Activated B cell treated with CpG ODN at 0.5 μM for 24 hours (primary cell): ENCODE data around the gene PREX1. TPM values are rescaled to one million over a fixed set of nuclear protein-coding genes. Genes with fewer than 3 reads are reported as not detected.

Source experiments
- ATAC-seq: fragments of 200-7000 bp; cut with Tn5 transposase; one replicate; pipeline ENCODE4 v1.10.0; 2021; ENCODE audit warnings: low read depth, mild to moderate bottlenecking, moderate library complexity
- CTCF ChIA-PET: fragments of 350-600 bp; sonication (Branson Sonifier 250); formaldehyde crosslinking; loops from one replicate; lab custom pipeline; 2021; ENCODE audit warnings: antibody characterized with exemption; lab: Charles Lee
- POLR2A ChIA-PET: fragments of 350-600 bp; sonication (Branson Sonifier 250); formaldehyde crosslinking; loops from one replicate; lab custom pipeline; 2021; ENCODE audit warnings: antibody characterized with exemption; lab: Charles Lee
- DNase-seq: peaks from one replicate; pipeline ENCODE4 v3.0.0; 2022
- H3K27ac Mint-ChIP-seq: one replicate; pipeline ENCODE4 v1.8.0; 2020; ENCODE audit warnings: mixed read lengths
- H3K27me3 Mint-ChIP-seq: one replicate; pipeline ENCODE4 v1.8.0; 2021; ENCODE audit warnings: mixed read lengths
- H3K36me3 Mint-ChIP-seq: one replicate; pipeline ENCODE4 v1.8.0; 2021; ENCODE audit warnings: low read depth, mixed read lengths
- H3K4me1 Mint-ChIP-seq: one replicate; pipeline ENCODE4 v1.8.0; 2021; ENCODE audit warnings: mixed read lengths
- H3K4me3 Mint-ChIP-seq: one replicate; pipeline ENCODE4 v1.8.0; 2020; ENCODE audit warnings: mild to moderate bottlenecking, mixed read lengths
- H3K9me3 Mint-ChIP-seq: one replicate; pipeline ENCODE4 v1.8.0; 2020; ENCODE audit warnings: mixed read lengths
- intact Hi-C: fragments of 100-400 bp; cut with micrococcal nuclease; formaldehyde crosslinking; loops from one replicate; pipeline ENCODE4 v1.15.1; 2024
- total RNA-seq: library from RNA; stranded (reverse); gene quantifications from 2 replicates; pipeline ENCODE4 v1.2.3, GENCODE V29; 2022
- TF ChIP-seq, protein P1 (sequence below): fragments of 200-600 bp; IDR thresholded peaks from one replicate; pipeline ENCODE4 v1.8.0; 2022; ENCODE audit warnings: antibody characterized with exemption, mild to moderate bottlenecking

Gene PREX1
- total RNA-seq, 1 donor from 2014 or later = 71.4 TPM

DNA sequence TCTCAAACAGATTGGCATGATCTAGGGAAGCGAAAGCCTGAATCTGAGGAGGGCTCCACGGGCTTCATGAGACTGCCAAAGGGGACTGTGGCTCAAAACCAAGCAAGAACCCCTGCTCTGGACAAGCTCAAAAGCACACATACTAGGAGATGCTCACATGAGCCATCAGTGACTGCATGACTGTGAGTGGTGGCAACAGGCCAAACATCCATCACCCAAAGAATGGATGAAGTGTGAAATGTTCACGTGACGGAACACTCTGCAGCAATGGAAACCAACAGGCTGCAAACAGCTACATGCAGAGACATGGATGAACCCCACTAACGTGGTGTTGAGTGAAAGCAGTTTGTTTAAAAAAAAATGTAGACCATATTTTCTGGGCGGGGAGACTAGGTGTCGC, 136.3 kb downstream of the PREX1 start:
- peaks cover 87% of the 10 kb centered on the region for H3K36me3 Mint-ChIP-seq
- no peak for DNase-seq
- H3K9me3 Mint-ChIP-seq = no peaks in the 10 kb centered on the region
- peaks cover 2% of the 10 kb centered on the region for H3K4me1 Mint-ChIP-seq
- TF ChIP-seq, protein P1, sequence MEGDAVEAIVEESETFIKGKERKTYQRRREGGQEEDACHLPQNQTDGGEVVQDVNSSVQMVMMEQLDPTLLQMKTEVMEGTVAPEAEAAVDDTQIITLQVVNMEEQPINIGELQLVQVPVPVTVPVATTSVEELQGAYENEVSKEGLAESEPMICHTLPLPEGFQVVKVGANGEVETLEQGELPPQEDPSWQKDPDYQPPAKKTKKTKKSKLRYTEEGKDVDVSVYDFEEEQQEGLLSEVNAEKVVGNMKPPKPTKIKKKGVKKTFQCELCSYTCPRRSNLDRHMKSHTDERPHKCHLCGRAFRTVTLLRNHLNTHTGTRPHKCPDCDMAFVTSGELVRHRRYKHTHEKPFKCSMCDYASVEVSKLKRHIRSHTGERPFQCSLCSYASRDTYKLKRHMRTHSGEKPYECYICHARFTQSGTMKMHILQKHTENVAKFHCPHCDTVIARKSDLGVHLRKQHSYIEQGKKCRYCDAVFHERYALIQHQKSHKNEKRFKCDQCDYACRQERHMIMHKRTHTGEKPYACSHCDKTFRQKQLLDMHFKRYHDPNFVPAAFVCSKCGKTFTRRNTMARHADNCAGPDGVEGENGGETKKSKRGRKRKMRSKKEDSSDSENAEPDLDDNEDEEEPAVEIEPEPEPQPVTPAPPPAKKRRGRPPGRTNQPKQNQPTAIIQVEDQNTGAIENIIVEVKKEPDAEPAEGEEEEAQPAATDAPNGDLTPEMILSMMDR = no peak
- ChIA-PET CTCF (no interaction called here), POLR2A (no interaction called here)
- no peaks in the 10 kb centered on the region for H3K27me3 Mint-ChIP-seq
- intact Hi-C loops = no loop called here
- no peak overlapping the region for H3K4me3 Mint-ChIP-seq
- ATAC-seq = no peak
- no peak overlapping the region for H3K27ac Mint-ChIP-seq

DNA sequence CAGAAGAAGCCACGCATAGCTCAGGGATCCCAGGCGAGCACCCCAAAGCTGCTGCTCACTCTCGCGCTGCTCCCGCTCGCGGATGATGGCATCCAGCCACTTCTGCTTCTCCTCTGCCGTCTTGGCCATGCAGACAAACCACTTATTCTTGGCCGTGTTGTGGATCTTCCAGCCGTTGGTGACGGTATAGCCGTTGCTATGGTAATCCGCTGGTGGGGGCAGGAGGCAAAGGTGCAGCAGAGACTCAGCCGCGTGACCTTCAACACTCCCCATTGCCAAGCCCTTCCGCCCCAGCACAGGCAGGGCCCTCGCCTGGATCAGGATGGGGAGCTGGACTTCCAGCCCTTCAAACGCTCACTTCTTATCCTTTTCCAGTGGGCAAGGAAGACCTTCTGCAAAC, 136.9 kb downstream of the PREX1 start:
- H3K27ac Mint-ChIP-seq = no peak overlapping the region

DNA sequence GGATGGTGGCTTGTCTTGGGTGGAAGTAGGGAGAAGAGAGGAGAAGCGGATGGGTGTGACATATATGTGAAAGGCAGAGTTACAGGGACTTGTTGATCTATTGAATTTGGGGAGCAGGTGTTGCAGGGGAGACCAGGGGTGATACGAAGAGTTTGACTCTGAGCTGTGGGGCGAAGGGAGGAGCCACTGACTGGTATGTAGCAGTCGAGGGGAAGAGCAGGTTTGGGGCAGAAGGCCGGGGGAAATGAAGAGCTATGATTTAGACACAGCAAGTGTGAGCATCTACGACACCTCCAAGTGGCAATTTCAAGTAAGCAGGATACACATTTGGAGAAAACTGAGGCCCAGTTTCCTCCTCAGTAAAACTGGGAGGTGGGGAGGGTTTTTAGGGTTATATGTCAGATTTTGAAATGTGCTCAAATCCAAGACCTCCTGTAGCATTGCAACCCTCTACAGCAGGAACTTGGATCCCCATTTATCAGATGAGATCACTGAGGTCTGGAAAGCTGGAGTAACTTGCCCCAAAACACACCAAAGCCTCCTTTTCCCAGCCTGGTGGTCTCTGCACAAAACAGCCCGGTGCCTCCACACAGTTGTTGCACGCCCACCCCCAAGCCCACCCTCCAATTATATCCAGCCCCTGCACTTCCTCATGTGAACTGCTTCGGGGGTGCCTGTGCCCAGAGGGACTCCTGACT, 137.8 kb downstream of the PREX1 start:
- Mint-ChIP-seq H3K9me3 (no peaks in the 10 kb centered on the region), H3K27ac (no peak overlapping the region), H3K36me3 (peaks cover 85% of the 10 kb centered on the region), H3K27me3 (no peaks in the 10 kb centered on the region), H3K4me1 (peaks cover 2% of the 10 kb centered on the region), H3K4me3 (no peak overlapping the region)
- CTCF ChIA-PET = no interaction called here
- ATAC-seq = no peak
- TF ChIP-seq, protein P1 = no peak
- no peak for DNase-seq
- intact Hi-C loops = loop anchor here (1.0 kb wide), 1 partner anchor 39 kb away; no protein-coding TSS in a partner anchor
- POLR2A ChIA-PET = no interaction called here

More for the DNA sequence above, 136.9 kb downstream of the PREX1 start:
- H3K9me3 Mint-ChIP-seq = no peaks in the 10 kb centered on the region
- TF ChIP-seq, protein P1 = no peak
- no peaks in the 10 kb centered on the region for H3K27me3 Mint-ChIP-seq
- POLR2A ChIA-PET = no interaction called here
- H3K4me3 Mint-ChIP-seq = no peak overlapping the region
- CTCF ChIA-PET = no interaction called here
- H3K4me1 Mint-ChIP-seq = peaks cover 2% of the 10 kb centered on the region
- intact Hi-C loops = no loop called here
- ATAC-seq = no peak
- H3K36me3 Mint-ChIP-seq = peaks cover 84% of the 10 kb centered on the region
- DNase-seq = no peak

DNA sequence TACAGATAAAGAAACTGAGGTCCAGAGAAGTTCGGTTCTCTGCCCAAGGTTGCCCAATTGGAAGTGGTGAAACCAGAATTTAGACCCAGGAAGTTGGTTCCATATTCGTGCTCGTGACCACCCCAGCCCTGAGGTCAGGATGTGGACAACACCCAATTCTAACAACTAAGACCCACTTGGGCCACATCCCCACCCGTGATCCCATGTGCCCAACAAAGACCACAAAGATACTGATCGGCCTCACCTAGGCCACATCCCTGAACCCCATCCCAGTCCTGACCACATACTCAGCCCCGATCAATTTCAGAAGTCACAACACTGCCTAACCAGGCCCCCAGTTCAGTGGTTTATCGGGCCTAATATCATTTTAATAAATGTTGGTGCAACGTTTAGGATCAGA, 138.4 kb downstream of the PREX1 start:
- DNase-seq = no peak
- no peaks in the 10 kb centered on the region for H3K27me3 Mint-ChIP-seq
- no peak for ATAC-seq
- H3K4me1 Mint-ChIP-seq = peaks cover 2% of the 10 kb centered on the region
- CTCF ChIA-PET = no interaction called here
- H3K4me3 Mint-ChIP-seq = no peak overlapping the region
- H3K27ac Mint-ChIP-seq = no peak overlapping the region
- no peaks in the 10 kb centered on the region for H3K9me3 Mint-ChIP-seq
- H3K36me3 Mint-ChIP-seq = peaks cover 85% of the 10 kb centered on the region
- intact Hi-C loops = loop anchor here (1.0 kb wide), 1 partner anchor 38 kb away; no protein-coding TSS in a partner anchor
- TF ChIP-seq, protein P1 = no peak
- POLR2A ChIA-PET = no interaction called here

DNA sequence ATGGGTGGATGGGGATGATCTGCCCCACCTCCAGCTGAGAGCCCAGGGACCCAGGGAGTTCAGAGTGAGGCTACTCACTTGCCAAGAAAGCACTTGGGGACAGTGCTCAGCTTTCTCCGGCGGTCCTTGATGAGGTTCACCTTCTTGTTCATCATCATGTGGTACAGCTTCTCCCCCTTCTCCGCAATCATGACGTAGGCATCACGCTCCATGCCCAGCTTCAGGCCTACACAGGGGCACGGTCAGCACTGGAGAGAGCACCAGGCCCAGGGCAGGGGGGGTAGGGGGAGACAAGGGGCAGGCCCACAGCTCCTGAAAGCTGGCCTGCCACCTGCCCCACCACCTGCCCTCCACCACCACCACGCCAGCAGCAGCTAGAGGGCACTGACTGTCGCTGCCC, 139.2 kb downstream of the PREX1 start:
- H3K4me3 Mint-ChIP-seq = no peak overlapping the region
- no peak overlapping the region for H3K27ac Mint-ChIP-seq
- intact Hi-C loops = no loop called here
- POLR2A ChIA-PET = interaction anchor here (0.7 kb wide), 1 partner anchor 222 kb away, joined by 3 read pairs; no protein-coding TSS in a partner anchor
- ATAC-seq (no peak), DNase-seq (no peak)
- H3K27me3 Mint-ChIP-seq = no peaks in the 10 kb centered on the region
- H3K36me3 Mint-ChIP-seq = peaks cover 89% of the 10 kb centered on the region
- TF ChIP-seq, protein P1 = no peak
- H3K9me3 Mint-ChIP-seq = no peaks in the 10 kb centered on the region
- CTCF ChIA-PET = no interaction called here
- H3K4me1 Mint-ChIP-seq = peaks cover 2% of the 10 kb centered on the region
